Karpas-422 (cell line): ENCODE measurements around the gene TRMU. TPM values are rescaled to one million over a fixed set of nuclear protein-coding genes. Genes with fewer than 3 reads are reported as not detected.
"Not testable (repeated sequence)": the region's sequence is repeated elsewhere in the genome, so short reads cannot be mapped to it uniquely, and the experiment has no call there.

Experiments
- DNase-seq: peaks from one replicate; pipeline ENCODE4 v3.0.0-alpha.2; 2015
- H2AFZ ChIP-seq: fragments of 200-600 bp; sonication (generic); 2 replicates; pipeline ENCODE4 v1.6.1; 2014; ENCODE audit warnings: antibody characterized with exemption, low read length, mixed read lengths
- H3K27ac ChIP-seq: fragments of 200-600 bp; sonication (generic); 2 replicates; pipeline ENCODE4 v1.5.1; 2014; ENCODE audit warnings: mild to moderate bottlenecking, low read length, moderate library complexity
- H3K27me3 ChIP-seq: fragments of 200-600 bp; sonication (generic); 2 replicates; pipeline ENCODE4 v1.6.1; 2014; ENCODE audit warnings: low read length, mixed read lengths
- H3K36me3 ChIP-seq: fragments of 200-600 bp; sonication (generic); 2 replicates; pipeline ENCODE4 v1.6.1; 2014; ENCODE audit warnings: low read length, mixed read lengths; ENCODE audit not compliant: insufficient read depth
- H3K4me1 ChIP-seq: fragments of 200-600 bp; sonication (generic); 2 replicates; pipeline ENCODE4 v1.6.1; 2014; ENCODE audit warnings: mild to moderate bottlenecking, low read length, mixed read lengths
- H3K4me2 ChIP-seq: fragments of 200-600 bp; sonication (generic); 2 replicates; pipeline ENCODE4 v1.6.1; 2014; ENCODE audit warnings: low read length, low read depth, mild to moderate bottlenecking; ENCODE audit not compliant: poor library complexity, severe bottlenecking
- H3K4me3 ChIP-seq: fragments of 200-600 bp; sonication (generic); 2 replicates; pipeline ENCODE4 v1.5.1; 2014; ENCODE audit warnings: mild to moderate bottlenecking, antibody characterized with exemption, low read length, mixed read lengths
- H3K79me2 ChIP-seq: fragments of 200-600 bp; sonication (generic); 2 replicates; pipeline ENCODE4 v1.6.1; 2014; ENCODE audit warnings: mild to moderate bottlenecking, low read length, mixed read lengths
- H3K9ac ChIP-seq: fragments of 200-600 bp; sonication (generic); 2 replicates; pipeline ENCODE4 v1.6.0; 2014; ENCODE audit warnings: low read length
- H3K9me2 ChIP-seq: fragments of 200-600 bp; sonication (generic), shearing (Covaris generic); replicated peaks from 2 replicates; pipeline ENCODE4 v1.6.0; 2014; ENCODE audit warnings: mild to moderate bottlenecking, low read length, moderate library complexity; ENCODE audit not compliant: insufficient read depth
- H3K9me3 ChIP-seq: fragments of 300-700, 200-600 bp; sonication (generic); 2 replicates; pipeline ENCODE4 v1.6.1; 2014; ENCODE audit warnings: low read length, mixed read lengths
- H4K20me1 ChIP-seq: fragments of 200-600 bp; sonication (generic); 2 replicates; pipeline ENCODE4 v1.6.1; 2014; ENCODE audit warnings: mild to moderate bottlenecking, antibody characterized with exemption, low read length, low read depth; ENCODE audit not compliant: insufficient read depth
- total RNA-seq: library from RNA; depleted of rRNA; stranded (reverse); fragments of >200 nt; shearing (Covaris generic); gene quantifications from 2 replicates; pipeline ENCODE4 v1.2.3, GENCODE V29; 2014; ENCODE audit warnings: low replicate concordance

Gene TRMU
- total RNA-seq, 1 experiment from 2014 or later, result 48.4 TPM

GRCh38 chr22:46390652-46391301 lies 55.3 kb downstream of the TRMU start:
- no peak for DNase-seq
- H4K20me1 ChIP-seq, result no peaks in the 10 kb centered on the region
- no peaks in the 10 kb centered on the region for H3K79me2 ChIP-seq
- no peak overlapping the region for H2AFZ ChIP-seq
- no peaks in the 10 kb centered on the region for H3K4me1 ChIP-seq
- no peaks in the 10 kb centered on the region for H3K9me2 ChIP-seq
- H3K9ac ChIP-seq, result no peak overlapping the region
- H3K36me3 ChIP-seq, result no peaks in the 10 kb centered on the region
- no peaks in the 10 kb centered on the region for H3K9me3 ChIP-seq
- no peaks in the 10 kb centered on the region for H3K27me3 ChIP-seq
- no peak overlapping the region for H3K27ac ChIP-seq
- no peak overlapping the region for H3K4me3 ChIP-seq
- no peak overlapping the region for H3K4me2 ChIP-seq

- no peaks in the 10 kb centered on the region for H3K9me2 ChIP-seq
- no peak for DNase-seq
- no peak overlapping the region for H3K4me2 ChIP-seq
- no peaks in the 10 kb centered on the region for H3K4me1 ChIP-seq
- no peak overlapping the region for H3K9ac ChIP-seq
- no peaks in the 10 kb centered on the region for H3K79me2 ChIP-seq
- no peaks in the 10 kb centered on the region for H3K36me3 ChIP-seq
- no peak overlapping the region for H3K4me3 ChIP-seq
- H2AFZ ChIP-seq, result no peak overlapping the region
- H4K20me1 ChIP-seq, result no peaks in the 10 kb centered on the region
- H3K9me3 ChIP-seq, result no peaks in the 10 kb centered on the region
- no peak overlapping the region for H3K27ac ChIP-seq
- no peaks in the 10 kb centered on the region for H3K27me3 ChIP-seq
Observed at GRCh38 chr22:46391486-46392136, 56.1 kb downstream of the TRMU start.

DNA sequence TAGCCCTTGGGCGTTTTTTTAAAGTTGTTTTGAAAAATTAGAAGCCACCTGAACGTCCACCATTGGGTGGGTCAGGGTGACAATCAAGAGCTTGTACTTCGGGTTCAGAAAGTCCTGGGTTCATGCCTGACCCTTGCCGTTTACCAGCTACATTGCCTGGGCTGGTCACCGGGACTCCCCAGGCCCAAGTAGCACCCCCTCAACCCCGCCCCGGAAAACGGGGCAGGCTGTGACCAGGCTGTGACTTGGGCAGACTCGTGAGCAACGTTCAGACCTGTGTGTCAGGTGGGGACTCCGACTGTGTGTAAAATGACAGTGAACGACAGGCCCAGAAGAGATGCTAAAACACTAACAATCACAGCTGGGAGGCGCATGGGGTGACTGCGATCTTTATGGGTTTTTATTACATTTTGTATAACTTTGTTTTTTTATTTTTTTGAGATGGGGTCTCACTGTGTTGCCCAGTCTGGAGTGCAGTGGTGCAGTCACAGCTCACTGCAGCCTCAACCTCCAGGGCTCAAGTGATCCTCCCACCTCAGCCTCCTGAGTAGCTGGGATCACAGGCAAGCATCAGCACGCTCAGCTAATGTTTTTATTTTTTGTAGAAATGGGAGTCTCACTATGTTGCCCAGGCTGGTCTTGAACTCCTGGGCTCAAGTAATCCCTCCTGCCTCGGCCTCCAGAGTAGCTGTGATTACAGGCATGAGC lies 56.8 kb downstream of the TRMU start:
- Histone ChIP-seq H3K79me2 (no peaks in the 10 kb centered on the region), H3K9ac (no peak overlapping the region), H4K20me1 (no peaks in the 10 kb centered on the region), H3K4me3 (no peak overlapping the region), H3K36me3 (no peaks in the 10 kb centered on the region), H3K27ac (no peak overlapping the region), H2AFZ (no peak overlapping the region), H3K9me3 (no peaks in the 10 kb centered on the region), H3K27me3 (no peaks in the 10 kb centered on the region), H3K4me2 (no peak overlapping the region), H3K4me1 (no peaks in the 10 kb centered on the region), H3K9me2 (no peaks in the 10 kb centered on the region)
- no peak for DNase-seq

GRCh38 chr22:46393873-46394272 lies 58.4 kb downstream of the TRMU start:
- Histone ChIP-seq H3K9me2 (no peaks in the 10 kb centered on the region), H3K4me1 (no peaks in the 10 kb centered on the region), H3K79me2 (no peaks in the 10 kb centered on the region), H3K27me3 (no peaks in the 10 kb centered on the region), H3K9ac (no peak overlapping the region), H3K27ac (no peak overlapping the region), H2AFZ (no peak overlapping the region), H3K4me2 (no peak overlapping the region), H3K9me3 (no peaks in the 10 kb centered on the region), H3K36me3 (no peaks in the 10 kb centered on the region), H3K4me3 (no peak overlapping the region), H4K20me1 (no peaks in the 10 kb centered on the region)
- DNase-seq, result no peak

DNA sequence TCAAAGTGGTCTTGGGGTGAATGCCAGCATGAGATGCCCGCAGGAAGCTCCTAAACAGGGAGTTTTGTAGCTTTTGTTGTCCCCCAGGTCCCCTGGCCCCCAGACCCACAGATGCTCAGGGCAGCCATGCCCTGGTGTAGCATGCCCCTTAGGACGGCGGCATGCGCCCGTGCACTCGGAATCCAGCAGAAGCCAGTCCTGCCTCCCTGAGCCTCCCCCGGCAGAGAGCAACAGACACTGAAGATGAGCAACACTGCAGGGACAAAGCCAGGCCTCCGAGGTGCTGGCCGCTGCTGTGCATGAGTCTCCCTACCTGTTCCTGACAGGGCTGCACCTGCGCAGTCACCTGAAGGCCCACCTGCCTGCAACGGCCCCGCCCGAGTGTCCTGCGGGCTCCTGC lies 59.1 kb downstream of the TRMU start:
- Histone ChIP-seq H3K4me2 (no peak overlapping the region), H3K9me3 (no peaks in the 10 kb centered on the region), H3K9ac (no peak overlapping the region), H3K27ac (no peak overlapping the region), H3K4me3 (no peak overlapping the region), H3K36me3 (no peaks in the 10 kb centered on the region), H3K79me2 (no peaks in the 10 kb centered on the region), H3K27me3 (no peaks in the 10 kb centered on the region), H4K20me1 (no peaks in the 10 kb centered on the region), H2AFZ (no peak overlapping the region), H3K9me2 (no peaks in the 10 kb centered on the region), H3K4me1 (no peaks in the 10 kb centered on the region)
- DNase-seq, result no peak

DNA sequence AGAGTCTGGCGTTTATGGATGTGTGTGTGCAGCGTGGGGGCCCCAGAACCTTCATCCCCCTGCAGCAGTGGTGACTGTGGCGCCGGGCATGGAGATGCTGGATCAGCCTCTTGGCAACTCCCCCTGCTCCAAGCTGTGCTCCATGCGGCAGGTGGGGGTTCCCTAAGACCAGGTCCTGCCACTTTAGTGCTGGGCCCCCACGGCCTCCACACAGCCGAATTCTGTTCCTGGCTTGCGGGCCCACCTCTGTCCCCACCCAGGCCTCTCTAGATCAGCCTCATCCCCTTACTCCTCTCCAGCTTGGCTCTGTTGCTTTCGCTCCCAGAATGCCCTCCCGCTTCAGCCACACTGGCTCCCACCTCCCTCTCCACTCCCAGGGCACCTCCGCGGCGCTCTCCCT lies 59.6 kb downstream of the TRMU start:
- Histone ChIP-seq H4K20me1 (no peaks in the 10 kb centered on the region), H3K4me1 (no peaks in the 10 kb centered on the region), H3K27ac (no peak overlapping the region), H3K79me2 (no peaks in the 10 kb centered on the region), H3K36me3 (no peaks in the 10 kb centered on the region), H3K9me2 (no peaks in the 10 kb centered on the region), H3K4me3 (no peak overlapping the region), H3K9me3 (no peaks in the 10 kb centered on the region), H3K9ac (no peak overlapping the region), H2AFZ (no peak overlapping the region), H3K27me3 (no peaks in the 10 kb centered on the region), H3K4me2 (no peak overlapping the region)
- no peak for DNase-seq

GRCh38 chr22:46397049-46397448 lies 61.5 kb downstream of the TRMU start:
- not testable (repeated sequence) for H4K20me1 ChIP-seq, H3K27ac ChIP-seq, DNase-seq

DNA sequence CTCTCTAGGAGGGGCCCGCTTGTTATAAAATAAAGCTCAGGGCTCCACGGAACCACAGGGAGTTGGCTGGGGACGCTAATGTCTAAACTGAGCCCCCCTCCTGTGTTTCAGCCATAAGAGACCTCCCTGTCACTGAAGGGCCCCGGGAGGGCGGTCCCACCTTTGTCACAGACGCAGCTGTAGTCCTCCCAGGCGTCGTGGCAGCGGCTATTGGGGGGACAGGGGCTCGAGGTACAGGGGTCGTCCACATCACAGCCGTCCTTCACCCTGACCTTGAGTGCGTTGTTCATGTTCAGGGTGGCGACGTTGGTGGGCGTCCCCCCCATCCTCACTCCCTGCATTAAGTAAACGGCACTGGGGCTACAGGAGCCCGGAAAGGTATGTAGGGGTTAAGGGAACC lies 62.0 kb downstream of the TRMU start:
- Histone ChIP-seq H2AFZ (no peak overlapping the region), H3K36me3 (no peaks in the 10 kb centered on the region), H3K9me3 (no peaks in the 10 kb centered on the region), H3K79me2 (no peaks in the 10 kb centered on the region), H3K4me1 (no peaks in the 10 kb centered on the region), H3K9me2 (no peaks in the 10 kb centered on the region), H3K4me3 (no peak overlapping the region), H3K27me3 (no peaks in the 10 kb centered on the region), H4K20me1 (no peaks in the 10 kb centered on the region), H3K9ac (no peak overlapping the region), H3K27ac (no peak overlapping the region), H3K4me2 (no peak overlapping the region)
- DNase-seq, result no peak

More at GRCh38 chr22:46397049-46397448, 61.5 kb downstream of the TRMU start:
- not testable (repeated sequence) for H3K9me3 ChIP-seq, H3K79me2 ChIP-seq, H3K4me2 ChIP-seq, H3K4me3 ChIP-seq, H3K9me2 ChIP-seq, H3K27me3 ChIP-seq, H3K9ac ChIP-seq, H2AFZ ChIP-seq, H3K36me3 ChIP-seq, H3K4me1 ChIP-seq
